ENCODE data around the gene HECW1. TPM values are rescaled to one million over a fixed set of nuclear protein-coding genes. Genes with fewer than 3 reads are reported as not detected.

The HECW1 gene
- polyA plus RNA-seq, 2 of the 4 experiments (the other 2 are of a cell fraction) = 11.3 TPM

- no peak overlapping the region for H3K4me2 ChIP-seq
- CTCF ChIA-PET = interaction anchor here (1.4 to 1.5 kb wide), 2 partner anchors 8 to 329 kb away, joined by 4 to 5 read pairs; no protein-coding TSS in a partner anchor
- POLR2A ChIA-PET = no interaction called here
- WGBS (ENCODE audit: missing lambda C conversion rate) = 77% methylated on average over 4 of the region's 4 CpGs
- TF ChIP-seq CTCF (IDR thresholded peaks at IDR 0.05) = no peak
- DNase-seq (ENCODE audit: low read depth in 1 of 2, low spot score in 1 of 2) = no peak
- H3K4me1 ChIP-seq = no peaks in the 10 kb centered on the region
- H3K9me3 ChIP-seq = no peaks in the 10 kb centered on the region
- FAIRE-seq = no peak
- no peak overlapping the region for H3K27ac ChIP-seq
- no peak for ATAC-seq
- H3K4me3 ChIP-seq = no peak overlapping the region
Measured at GRCh38 chr7:43509906-43510305, 397.5 kb downstream of the HECW1 start.

GRCh38 chr7:43511029-43511428 lies 398.6 kb downstream of the HECW1 start:
- Histone ChIP-seq H3K4me1 (no peaks in the 10 kb centered on the region), H3K4me3 (no peak overlapping the region), H3K27ac (no peak overlapping the region), H3K9me3 (no peaks in the 10 kb centered on the region), H3K4me2 (no peak overlapping the region)
- DNase-seq (ENCODE audit: low read depth in 1 of 2, low spot score in 1 of 2) = peak in 1 of 2 experiments; percentile 17
- TF ChIP-seq FOSB (CRISPR knock-in tag; IDR thresholded peaks at IDR 0.05) (no peak), HOXA7 (CRISPR knock-in tag; IDR thresholded peaks at IDR 0.05) (no peak), MYC (IDR thresholded peaks at IDR 0.05; ENCODE audit: borderline replicate concordance, low read length) (no peak), E2F6 (IDR thresholded peaks at IDR 0.05; ENCODE audit: borderline replicate concordance, low read depth) (no peak), KDM5A (IDR thresholded peaks at IDR 0.05) (no peak), EHF (CRISPR knock-in tag; IDR thresholded peaks at IDR 0.05) (no peak), CTCF (IDR thresholded peaks at IDR 0.05) (no peak), ZNF302 (CRISPR knock-in tag; IDR thresholded peaks at IDR 0.05) (no peak), RFX5 (IDR thresholded peaks at IDR 0.05) (no peak), HEYL (CRISPR knock-in tag; IDR thresholded peaks at IDR 0.05) (no peak), CHD2 (IDR thresholded peaks at IDR 0.05; ENCODE audit: low read length, partially characterized antibody) (no peak)
- 76% methylated on average over 9 of the region's 9 CpGs for WGBS (ENCODE audit: missing lambda C conversion rate)
- FAIRE-seq = no peak
- ChIA-PET CTCF (interaction anchor here (1.3 to 1.5 kb wide), 3 partner anchors 10 to 328 kb away, joined by 3 to 5 read pairs (median 4); no protein-coding TSS in a partner anchor), POLR2A (no interaction called here)
- ATAC-seq = peak; percentile 43 to 72; a peak in 3 of 6 replicates

GRCh38 chr7:43511769-43512515 lies 399.5 kb downstream of the HECW1 start:
- TF ChIP-seq EP300 (IDR thresholded peaks at IDR 0.05) = no peak
- no peak for TF ChIP-seq ESRRA (IDR thresholded peaks at IDR 0.05; ENCODE audit: borderline replicate concordance, low read length)
- no peak for TF ChIP-seq ZSCAN20 (CRISPR knock-in tag; IDR thresholded peaks at IDR 0.05)
- TF ChIP-seq RNF2 (IDR thresholded peaks at IDR 0.05; ENCODE audit: borderline replicate concordance, low read depth) = no peak
- no peak for TF ChIP-seq CBX8 (IDR thresholded peaks at IDR 0.05)
- DNase-seq (ENCODE audit: low read depth in 1 of 2, low spot score in 1 of 2) = no peak
- Histone ChIP-seq H3K27ac (no peak overlapping the region), H3K4me3 (no peak overlapping the region), H3K4me2 (no peak overlapping the region), H3K4me1 (peaks cover 7% of the 10 kb centered on the region), H3K9me3 (no peaks in the 10 kb centered on the region)
- ATAC-seq = no peak
- CTCF ChIA-PET = interaction anchor here (0.9 to 1.1 kb wide), 2 partner anchors 11 to 25 kb away, joined by 3 read pairs; no protein-coding TSS in a partner anchor
- WGBS (ENCODE audit: missing lambda C conversion rate) = 90% methylated on average over 13 of the region's 13 CpGs
- no peak for FAIRE-seq
- POLR2A ChIA-PET = no interaction called here
